IPS-18c (cell line): Measurements from ENCODE around the gene PABPC1L.
A peak's percentile ranks its signal among the peaks of the same experiment; 100 is the strongest.

Experiments
- H3K4me3 ChIP-seq: 2 replicates; pipeline ENCODE4 v1.7.0; 2013; ENCODE audit warnings: low read depth, mild to moderate bottlenecking, low read length, moderate library complexity; ENCODE audit not compliant: insufficient read depth
- H3K9me3 ChIP-seq: one replicate; pipeline ENCODE4 v1.6.1; 2013; ENCODE audit warnings: mild to moderate bottlenecking, low read length, moderate library complexity; ENCODE audit not compliant: control insufficient read depth, insufficient read depth

The PABPC1L gene

GRCh38 chr20:44891826-44892225, 18.0 kb upstream of the PABPC1L start:
- Histone ChIP-seq H3K9me3 (no peaks in the 10 kb centered on the region), H3K4me3 (no peak overlapping the region)

DNA sequence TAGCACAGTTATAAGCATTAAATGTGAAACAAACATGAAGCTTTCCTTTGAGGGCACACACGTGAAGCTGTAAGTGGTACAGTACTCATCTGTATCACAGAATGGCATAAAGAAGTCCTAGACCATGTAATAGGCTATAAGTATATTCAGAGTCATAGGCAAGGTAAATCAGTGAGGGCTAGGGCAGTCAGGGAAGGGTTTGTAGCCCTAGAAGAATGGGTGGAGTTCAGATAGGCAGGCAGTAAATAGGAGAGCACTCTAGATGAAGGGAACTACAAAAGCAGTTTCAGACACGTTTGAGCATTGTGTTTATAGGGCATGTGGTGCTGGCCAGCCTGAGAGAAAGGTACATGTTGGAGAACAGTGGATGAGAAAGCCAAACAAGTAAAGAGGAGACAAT, 14.9 kb upstream of the PABPC1L start:
- Histone ChIP-seq H3K9me3 (no peaks in the 10 kb centered on the region), H3K4me3 (no peak overlapping the region)

GRCh38 chr20:44896583-44896982, 13.3 kb upstream of the PABPC1L start:
- Histone ChIP-seq H3K9me3 (no peaks in the 10 kb centered on the region), H3K4me3 (no peak overlapping the region)

DNA sequence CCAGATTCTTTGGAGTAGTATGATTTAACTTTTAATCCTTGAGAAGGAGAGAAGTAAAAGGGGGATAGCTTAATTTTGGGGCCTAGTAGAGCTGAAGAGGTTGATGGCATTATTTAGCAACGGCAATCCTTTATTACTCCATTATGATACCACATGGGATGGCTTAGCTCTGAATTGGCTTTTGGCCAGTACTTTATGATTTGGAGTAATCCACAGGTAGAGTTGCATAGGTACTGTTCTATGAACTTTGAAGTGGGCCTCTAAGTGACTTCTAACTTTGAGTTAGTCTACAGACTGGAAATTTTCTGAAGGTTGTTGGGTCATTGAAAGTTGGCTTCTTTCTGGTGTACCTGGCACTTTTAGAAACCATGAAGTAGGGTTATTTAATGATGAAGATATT, 12.7 kb upstream of the PABPC1L start:
- Histone ChIP-seq H3K4me3 (no peak overlapping the region), H3K9me3 (no peaks in the 10 kb centered on the region)

- no peak overlapping the region for H3K4me3 ChIP-seq
These were observed 9.5 kb upstream of the PABPC1L start for GRCh38 chr20:44900231-44900854.

DNA sequence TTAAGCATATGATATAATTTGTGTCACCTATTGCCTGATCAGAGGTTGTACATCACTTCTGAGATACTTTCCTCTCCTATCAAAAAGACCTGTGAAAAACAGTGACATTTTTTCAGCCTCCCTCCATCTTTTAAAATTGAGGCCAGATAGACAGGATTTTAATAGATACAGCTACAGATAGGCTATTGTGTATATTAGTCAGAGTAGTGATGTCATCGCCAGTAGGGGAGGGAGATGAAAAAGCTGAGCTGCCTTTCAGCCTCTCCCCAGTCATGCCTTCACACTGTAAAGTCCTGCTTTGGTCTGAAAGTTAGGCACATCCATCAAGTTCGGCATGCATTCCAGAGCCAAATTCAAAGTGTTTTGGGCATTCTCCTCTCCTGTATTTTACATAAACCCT, 7.9 kb upstream of the PABPC1L start:
- H3K4me3 ChIP-seq, result no peak overlapping the region
- no peaks in the 10 kb centered on the region for H3K9me3 ChIP-seq

More at GRCh38 chr20:44900231-44900854, 9.5 kb upstream of the PABPC1L start:
- no peaks in the 10 kb centered on the region for H3K9me3 ChIP-seq

DNA sequence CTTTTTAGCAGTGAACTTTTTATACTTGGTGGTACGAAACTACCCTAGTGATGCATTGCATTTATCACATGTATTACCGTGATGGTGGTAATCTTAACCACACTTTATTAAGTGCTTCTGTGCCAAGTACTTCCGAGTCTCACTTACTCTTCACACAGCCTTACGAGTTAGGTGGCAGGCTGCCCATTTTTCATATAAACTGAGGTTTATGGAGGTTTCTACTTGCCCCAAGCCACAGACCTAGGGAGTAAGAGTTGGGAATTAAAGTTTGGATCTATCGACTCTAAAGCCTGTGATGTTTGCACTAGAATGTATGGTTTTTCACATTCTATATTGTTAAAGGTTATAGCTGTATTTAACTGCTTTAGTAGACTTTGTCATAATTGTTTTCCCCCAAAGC, 5.5 kb upstream of the PABPC1L start:
- no peaks in the 10 kb centered on the region for H3K9me3 ChIP-seq
- H3K4me3 ChIP-seq, result no peak overlapping the region

DNA sequence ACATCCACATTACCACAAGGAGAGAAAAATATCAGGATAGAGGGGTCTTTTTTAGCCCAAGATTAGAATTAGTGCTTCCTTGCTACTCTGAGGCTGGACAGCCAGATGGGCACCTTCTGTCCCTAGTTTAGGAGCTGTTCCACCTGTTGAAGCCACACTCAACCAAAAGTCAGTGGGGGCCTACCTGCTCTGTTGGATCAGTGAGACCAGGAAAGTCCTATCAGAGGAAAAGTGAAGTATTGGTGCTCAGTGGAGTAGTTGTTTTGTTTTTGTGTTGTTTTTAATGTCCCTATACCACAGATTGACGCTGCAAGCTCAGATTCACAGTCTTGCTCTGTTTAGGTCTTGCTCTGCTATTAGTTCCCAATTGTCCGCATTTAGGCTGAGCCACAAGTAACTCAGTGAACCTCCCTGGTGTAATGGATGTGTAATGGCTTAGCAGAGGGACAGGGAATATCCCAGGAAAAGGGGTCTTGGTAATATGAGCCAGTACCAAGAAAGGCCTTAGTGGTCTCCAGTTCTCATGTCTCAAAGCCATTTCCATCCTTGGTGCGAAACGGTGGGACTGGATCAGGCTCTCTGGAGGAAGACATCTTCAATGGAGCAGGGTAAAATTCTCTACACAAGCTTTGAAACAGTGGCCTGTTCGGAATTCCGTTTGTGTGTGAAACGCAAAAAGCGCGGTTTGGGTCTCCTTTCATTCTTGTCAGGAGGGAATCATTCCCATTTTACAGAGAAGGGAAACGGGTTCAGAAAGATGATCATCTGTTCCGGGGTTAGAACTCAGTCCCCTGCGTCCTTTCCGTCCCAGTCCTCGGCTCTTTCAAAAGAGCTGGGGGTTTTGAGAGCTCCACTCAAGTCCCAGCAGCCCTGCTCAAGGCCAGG, 631 bp upstream of the PABPC1L start:
- peak overlapping the region; percentile 88; the same call in 1 of the 2 replicates for H3K4me3 ChIP-seq
- H3K9me3 ChIP-seq, result no peaks in the 10 kb centered on the region

DNA sequence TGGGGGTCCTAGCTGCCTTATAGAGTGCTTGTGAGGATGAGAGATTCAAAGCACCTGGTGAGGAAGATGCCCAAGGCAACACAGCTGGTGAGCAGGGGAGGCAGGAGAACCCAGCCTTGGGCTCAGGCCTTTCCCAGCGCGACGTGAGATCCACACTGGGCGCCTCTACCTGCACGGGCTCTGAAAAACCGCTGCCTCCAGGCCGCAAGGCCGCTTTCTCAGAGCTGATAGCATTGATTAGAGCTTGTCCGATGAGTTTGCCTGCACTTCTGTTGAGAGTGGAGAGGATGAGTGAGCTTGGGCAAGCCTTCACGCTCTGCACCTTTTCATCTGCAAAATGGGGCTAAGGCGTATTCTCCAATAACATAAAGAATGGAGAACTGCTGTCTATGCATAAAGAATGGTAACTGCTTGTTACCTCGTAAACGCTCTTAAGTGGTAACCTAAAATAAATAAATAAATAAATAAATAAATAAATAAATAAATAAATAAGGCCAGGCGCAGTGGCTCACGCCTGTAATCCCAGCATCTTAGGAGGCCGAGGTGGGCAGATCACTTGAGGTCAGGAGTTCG, 916 bp downstream of the PABPC1L start:
- Histone ChIP-seq H3K9me3 (no peaks in the 10 kb centered on the region), H3K4me3 (peak overlapping the region; percentile 88)

- Histone ChIP-seq H3K9me3 (no peaks in the 10 kb centered on the region), H3K4me3 (no peak overlapping the region)
These were observed 1.5 kb downstream of the PABPC1L start for GRCh38 chr20:44911264-44911921.

GRCh38 chr20:44912189-44912588, 2.3 kb downstream of the PABPC1L start:
- Histone ChIP-seq H3K9me3 (no peaks in the 10 kb centered on the region), H3K4me3 (no peak overlapping the region)

- no peaks in the 10 kb centered on the region for H3K9me3 ChIP-seq
- H3K4me3 ChIP-seq, result no peak overlapping the region
These were observed 5.1 kb downstream of the PABPC1L start for GRCh38 chr20:44914924-44915323.

DNA sequence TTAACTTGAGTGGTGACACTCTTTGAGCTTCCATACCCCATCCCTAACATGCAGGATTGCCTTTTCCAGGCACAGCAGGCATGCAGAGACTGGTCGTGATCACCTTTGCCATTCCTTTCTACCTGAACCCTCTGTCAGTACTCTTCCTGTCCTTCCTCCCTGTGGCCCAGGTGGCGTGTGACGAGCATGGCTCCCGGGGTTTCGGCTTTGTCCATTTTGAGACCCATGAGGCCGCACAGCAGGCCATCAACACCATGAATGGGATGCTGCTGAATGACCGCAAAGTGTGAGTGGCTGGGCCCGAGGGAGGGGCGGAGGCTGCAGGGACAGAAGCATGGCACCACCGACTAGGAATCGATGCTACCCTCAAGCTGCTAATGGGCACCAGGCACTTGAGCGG, 6.7 kb downstream of the PABPC1L start:
- Histone ChIP-seq H3K4me3 (no peak overlapping the region), H3K9me3 (no peaks in the 10 kb centered on the region)

DNA sequence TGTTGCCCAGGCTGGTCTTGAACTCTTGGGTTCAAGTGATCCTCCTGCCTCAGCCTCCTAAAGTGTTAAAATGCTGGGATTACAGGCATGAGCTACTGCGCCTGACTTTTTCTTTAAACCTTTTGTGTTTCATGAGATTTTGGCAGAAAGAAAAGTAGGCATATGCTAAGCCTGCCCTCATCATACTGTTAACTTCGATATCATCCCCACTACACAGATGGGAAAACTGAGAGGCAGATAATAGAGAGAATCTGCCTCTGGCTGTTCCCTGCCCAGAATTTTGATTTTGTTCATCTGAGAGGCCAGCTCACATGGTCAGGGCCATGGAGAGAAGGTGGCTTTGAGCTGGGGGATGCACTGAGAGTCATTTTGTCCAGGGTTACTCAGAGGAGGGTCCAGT, 7.5 kb downstream of the PABPC1L start:
- H3K4me3 ChIP-seq, result no peak overlapping the region
- no peaks in the 10 kb centered on the region for H3K9me3 ChIP-seq

GRCh38 chr20:44918342-44918741, 8.5 kb downstream of the PABPC1L start:
- no peak overlapping the region for H3K4me3 ChIP-seq

DNA sequence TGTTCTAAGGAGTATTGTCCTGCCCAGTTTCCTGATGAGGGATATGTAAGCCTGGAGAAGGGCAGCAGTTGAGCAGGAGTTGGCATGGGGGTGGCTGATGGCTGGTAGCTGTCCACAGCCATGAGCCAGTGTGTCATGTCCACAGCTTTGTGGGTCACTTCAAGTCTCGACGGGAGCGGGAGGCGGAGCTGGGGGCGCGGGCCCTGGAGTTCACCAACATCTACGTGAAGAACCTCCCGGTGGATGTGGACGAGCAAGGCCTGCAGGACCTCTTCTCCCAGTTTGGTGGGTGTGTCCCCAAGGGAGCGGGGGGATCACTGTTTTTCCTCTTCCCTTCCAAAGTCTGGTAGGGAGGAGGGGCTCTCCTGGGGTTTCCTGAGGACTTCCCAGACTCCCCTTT, 8.9 kb downstream of the PABPC1L start:
- Histone ChIP-seq H3K9me3 (no peaks in the 10 kb centered on the region), H3K4me3 (no peak overlapping the region)

More at GRCh38 chr20:44918342-44918741, 8.5 kb downstream of the PABPC1L start:
- H3K9me3 ChIP-seq, result no peaks in the 10 kb centered on the region

- Histone ChIP-seq H3K4me3 (no peak overlapping the region), H3K9me3 (no peaks in the 10 kb centered on the region)
These were observed 11.6 kb downstream of the PABPC1L start for GRCh38 chr20:44921447-44921846.

DNA sequence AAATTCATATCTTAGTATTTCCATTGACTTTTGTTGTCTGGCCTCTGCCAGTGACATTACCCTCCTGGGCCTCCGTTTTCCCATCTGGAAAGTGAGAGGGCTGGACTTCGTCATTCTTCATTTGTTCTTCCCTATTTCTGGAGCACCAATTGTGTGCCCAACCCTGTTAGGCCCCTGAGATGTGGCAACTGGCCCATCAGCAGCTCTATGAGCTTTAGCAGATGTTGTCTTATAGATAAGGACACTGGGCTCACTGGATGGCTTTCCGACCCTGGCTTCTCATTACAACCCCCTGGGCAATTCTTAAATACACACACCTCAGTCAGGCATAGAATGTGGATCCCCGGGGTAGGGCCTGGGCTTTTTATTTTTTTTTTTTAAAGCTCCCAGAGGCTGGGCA, 14.7 kb downstream of the PABPC1L start:
- Histone ChIP-seq H3K9me3 (no peaks in the 10 kb centered on the region), H3K4me3 (no peak overlapping the region)
